ENCODE results near the gene SMC4. TPM values are rescaled to one million over a fixed set of nuclear protein-coding genes. Genes with fewer than 3 reads are reported as not detected.

SMC4 gene
- total and polyA plus RNA-seq, 11 donors = 14.0 to 27.3 (median 18.4) TPM

GRCh38 chr3:160373655-160374054 lies 25.8 kb upstream of the SMC4 start:
- intact Hi-C loops (cut with DNase I) = no loop called here
- DNase-seq (no peak), ATAC-seq (no peak)
- no peaks in the 10 kb centered on the region for H3K4me1 ChIP-seq
- no peak overlapping the region for H3K27ac ChIP-seq
- H3K4me3 ChIP-seq = no peak overlapping the region
- H3K9me3 ChIP-seq = no peaks in the 10 kb centered on the region
- 92 to 97% (median 93%) methylated on average over 2 of the region's 2 CpGs for WGBS, 4 donors
- TF ChIP-seq, protein P1, sequence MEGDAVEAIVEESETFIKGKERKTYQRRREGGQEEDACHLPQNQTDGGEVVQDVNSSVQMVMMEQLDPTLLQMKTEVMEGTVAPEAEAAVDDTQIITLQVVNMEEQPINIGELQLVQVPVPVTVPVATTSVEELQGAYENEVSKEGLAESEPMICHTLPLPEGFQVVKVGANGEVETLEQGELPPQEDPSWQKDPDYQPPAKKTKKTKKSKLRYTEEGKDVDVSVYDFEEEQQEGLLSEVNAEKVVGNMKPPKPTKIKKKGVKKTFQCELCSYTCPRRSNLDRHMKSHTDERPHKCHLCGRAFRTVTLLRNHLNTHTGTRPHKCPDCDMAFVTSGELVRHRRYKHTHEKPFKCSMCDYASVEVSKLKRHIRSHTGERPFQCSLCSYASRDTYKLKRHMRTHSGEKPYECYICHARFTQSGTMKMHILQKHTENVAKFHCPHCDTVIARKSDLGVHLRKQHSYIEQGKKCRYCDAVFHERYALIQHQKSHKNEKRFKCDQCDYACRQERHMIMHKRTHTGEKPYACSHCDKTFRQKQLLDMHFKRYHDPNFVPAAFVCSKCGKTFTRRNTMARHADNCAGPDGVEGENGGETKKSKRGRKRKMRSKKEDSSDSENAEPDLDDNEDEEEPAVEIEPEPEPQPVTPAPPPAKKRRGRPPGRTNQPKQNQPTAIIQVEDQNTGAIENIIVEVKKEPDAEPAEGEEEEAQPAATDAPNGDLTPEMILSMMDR (IDR thresholded peaks at IDR 0.05) = no peak
- TF ChIP-seq POLR2A (IDR thresholded peaks at IDR 0.05) = no peak
- no peaks in the 10 kb centered on the region for H3K27me3 ChIP-seq
- peaks cover 0 to 47% (median 34%) of the 10 kb centered on the region in 9 donors for H3K36me3 ChIP-seq

DNA sequence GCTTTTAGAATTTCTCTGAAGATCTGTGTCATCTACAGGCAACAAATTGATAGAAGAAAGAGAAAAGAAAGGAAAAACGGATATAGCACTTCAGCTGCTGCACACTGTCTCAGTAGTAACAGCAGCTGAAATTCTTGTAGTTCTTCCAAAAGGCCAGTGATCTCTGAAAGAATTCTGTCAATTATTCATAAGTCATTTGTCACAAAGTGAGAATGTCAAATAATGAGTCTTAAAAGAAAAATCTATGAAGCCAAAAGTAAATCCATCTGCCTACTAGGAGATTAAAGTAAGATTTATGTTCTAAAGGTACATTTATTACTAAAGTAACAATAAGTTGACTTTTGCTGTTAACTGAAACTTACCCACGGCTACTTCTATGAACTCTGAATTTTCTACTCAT lies 25.0 kb upstream of the SMC4 start:
- WGBS, 4 donors = 83 to 93% (median 89%) methylated on average over 2 of the region's 2 CpGs
- Histone ChIP-seq H3K27ac (no peak overlapping the region), H3K4me1 (no peaks in the 10 kb centered on the region), H3K27me3 (no peaks in the 10 kb centered on the region), H3K9me3 (no peaks in the 10 kb centered on the region), H3K36me3 (peaks cover 0 to 47% (median 34%) of the 10 kb centered on the region in 9 donors), H3K4me3 (no peak overlapping the region)
- DNase-seq (no peak), ATAC-seq (no peak)
- intact Hi-C loops (cut with DNase I) = no loop called here
- no peak for TF ChIP-seq POLR2A (IDR thresholded peaks at IDR 0.05)
- TF ChIP-seq, protein P1 (IDR thresholded peaks at IDR 0.05) = no peak

DNA sequence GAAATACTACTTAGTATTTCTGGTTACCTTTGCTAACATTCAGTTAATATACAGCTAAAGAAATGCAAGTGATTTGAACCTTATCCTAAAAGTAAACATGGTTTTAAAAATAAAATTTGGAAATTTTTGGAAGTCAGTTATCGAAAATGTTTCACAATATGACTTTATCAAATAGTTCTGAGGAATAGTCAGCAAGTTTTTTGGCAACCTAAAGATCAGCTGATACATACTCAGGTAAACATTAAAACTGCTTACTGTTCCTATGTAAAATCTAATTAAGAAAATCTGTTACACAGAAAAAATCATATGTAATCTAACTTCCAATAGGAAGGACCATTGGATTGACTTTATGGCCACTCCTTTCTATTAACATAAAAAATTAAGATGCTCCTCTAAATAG lies 24.5 kb upstream of the SMC4 start:
- WGBS, 4 donors = 89 to 98% (median 97%) methylated on average over 1 of the region's 1 CpG
- no peak for DNase-seq
- no peak overlapping the region for H3K27ac ChIP-seq
- intact Hi-C loops (cut with DNase I) = no loop called here
- no peak overlapping the region for H3K4me3 ChIP-seq
- H3K36me3 ChIP-seq = peaks cover 0 to 47% (median 34%) of the 10 kb centered on the region in 9 donors
- TF ChIP-seq, protein P1 (IDR thresholded peaks at IDR 0.05) = no peak
- TF ChIP-seq POLR2A (IDR thresholded peaks at IDR 0.05) = no peak
- H3K27me3 ChIP-seq = no peaks in the 10 kb centered on the region
- no peaks in the 10 kb centered on the region for H3K9me3 ChIP-seq
- H3K4me1 ChIP-seq = no peaks in the 10 kb centered on the region
- ATAC-seq = no peak

DNA sequence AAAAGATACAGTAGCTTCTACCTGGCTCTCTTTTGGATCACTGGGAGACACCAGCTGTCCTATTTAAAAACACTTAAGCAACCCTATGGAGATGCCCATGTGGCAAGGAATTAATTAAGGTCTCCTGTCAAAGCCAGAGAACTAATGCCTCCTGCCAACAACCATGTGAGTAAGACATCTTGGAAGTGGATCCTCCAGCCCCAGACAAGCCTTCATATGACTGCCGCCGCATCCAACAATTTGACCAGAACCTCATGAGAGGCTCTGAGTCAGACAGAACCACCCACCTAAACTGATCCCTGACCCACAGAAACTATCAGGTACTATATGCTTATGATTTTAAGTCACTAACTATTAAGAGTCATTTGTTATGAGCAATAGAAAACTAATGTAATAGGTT lies 22.8 kb upstream of the SMC4 start:
- intact Hi-C loops (cut with DNase I) = no loop called here
- WGBS, 4 donors = 95 to 100% (median 97%) methylated on average over 2 of the region's 2 CpGs
- ATAC-seq = no peak
- no peak for DNase-seq
- Histone ChIP-seq H3K9me3 (no peaks in the 10 kb centered on the region), H3K27ac (no peak overlapping the region), H3K4me3 (no peak overlapping the region), H3K4me1 (no peaks in the 10 kb centered on the region), H3K27me3 (no peaks in the 10 kb centered on the region), H3K36me3 (peaks cover 0 to 47% (median 34%) of the 10 kb centered on the region in 9 donors)
- TF ChIP-seq, protein P1 (IDR thresholded peaks at IDR 0.05) = no peak
- TF ChIP-seq POLR2A (IDR thresholded peaks at IDR 0.05) = no peak

Data from heart left ventricle (tissue), 16 donors.